Dermis blood vessel endothelial cell (primary cell): Measurements from ENCODE around the gene TOMM22. TPM values are rescaled to one million over a fixed set of nuclear protein-coding genes. Genes with fewer than 3 reads are reported as not detected.

ENCODE experiments used
- DNase-seq: peaks from one replicate; pipeline ENCODE4 v3.0.0; 2010
- total RNA-seq: library from RNA; depleted of rRNA; stranded (reverse); fragments of >200 nt; gene quantifications from 2 replicates; pipeline ENCODE4 v1.2.3, GENCODE V29; 2014

The TOMM22 gene
- total RNA-seq, 1 donor from 2014 or later = 76.6 TPM

GRCh38 chr22:38734421-38735100, 52.8 kb downstream of the TOMM22 start:
- DNase-seq = no peak

Other genes with a start within 250 kb of the TOMM22 start
- gene KCNJ4, start 226.8 kb upstream of the TOMM22 start, total RNA-seq = not detected in 2 replicates
- gene KDELR3, start 213.9 kb upstream of the TOMM22 start, total RNA-seq = 30.6 and 45.3 TPM in 2 replicates
- 414 and 538 TPM in 2 replicates for gene DDX17, start 175.6 kb upstream of the TOMM22 start, total RNA-seq
- gene DMC1, start 111.8 kb upstream of the TOMM22 start, total RNA-seq = 0.85 and 1.8 TPM in 2 replicates
- 0.34 and 0.65 TPM in 2 replicates for gene FAM227A, start 25.6 kb upstream of the TOMM22 start, total RNA-seq
- 15.1 and 18.4 TPM in 2 replicates for gene CBY1, start 25.3 kb upstream of the TOMM22 start, total RNA-seq
- gene JOSD1, start 19.0 kb downstream of the TOMM22 start, total RNA-seq = 98.4 and 117 TPM in 2 replicates
- 35.1 and 46.7 TPM in 2 replicates for gene GTPBP1, start 24.0 kb downstream of the TOMM22 start, total RNA-seq
- gene SUN2, start 74.0 kb downstream of the TOMM22 start, total RNA-seq = 186 and 260 TPM in 2 replicates
- gene DNAL4, start 112.2 kb downstream of the TOMM22 start, total RNA-seq = 15.3 and 16.3 TPM in 2 replicates
- gene NPTXR, start 162.1 kb downstream of the TOMM22 start, total RNA-seq = 0.34 and 0.84 TPM in 2 replicates
- 22.1 and 32.4 TPM in 2 replicates for gene CBX6, start 190.3 kb downstream of the TOMM22 start, total RNA-seq